ENCODE results near the gene KIF2A.

DNA sequence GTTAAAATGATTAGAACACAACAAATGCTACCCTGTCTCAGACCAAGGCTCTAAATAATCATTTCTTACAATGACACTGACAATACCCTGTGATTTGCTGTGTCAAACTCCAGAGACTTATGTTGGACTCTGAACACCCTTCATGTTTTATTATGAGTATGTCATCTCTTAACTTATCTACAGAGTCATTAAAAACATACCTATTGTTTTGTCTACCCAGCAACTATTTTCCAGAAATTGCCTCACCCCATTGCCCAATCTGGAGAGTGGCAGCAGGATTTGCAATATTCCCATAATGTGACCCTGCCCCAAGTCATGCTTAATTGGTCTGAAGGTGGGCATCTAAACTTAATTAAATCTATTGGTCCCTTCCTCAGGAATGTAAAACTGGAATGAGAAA lies 23.0 kb upstream of the KIF2A start:
- TF ChIP-seq, protein P1, sequence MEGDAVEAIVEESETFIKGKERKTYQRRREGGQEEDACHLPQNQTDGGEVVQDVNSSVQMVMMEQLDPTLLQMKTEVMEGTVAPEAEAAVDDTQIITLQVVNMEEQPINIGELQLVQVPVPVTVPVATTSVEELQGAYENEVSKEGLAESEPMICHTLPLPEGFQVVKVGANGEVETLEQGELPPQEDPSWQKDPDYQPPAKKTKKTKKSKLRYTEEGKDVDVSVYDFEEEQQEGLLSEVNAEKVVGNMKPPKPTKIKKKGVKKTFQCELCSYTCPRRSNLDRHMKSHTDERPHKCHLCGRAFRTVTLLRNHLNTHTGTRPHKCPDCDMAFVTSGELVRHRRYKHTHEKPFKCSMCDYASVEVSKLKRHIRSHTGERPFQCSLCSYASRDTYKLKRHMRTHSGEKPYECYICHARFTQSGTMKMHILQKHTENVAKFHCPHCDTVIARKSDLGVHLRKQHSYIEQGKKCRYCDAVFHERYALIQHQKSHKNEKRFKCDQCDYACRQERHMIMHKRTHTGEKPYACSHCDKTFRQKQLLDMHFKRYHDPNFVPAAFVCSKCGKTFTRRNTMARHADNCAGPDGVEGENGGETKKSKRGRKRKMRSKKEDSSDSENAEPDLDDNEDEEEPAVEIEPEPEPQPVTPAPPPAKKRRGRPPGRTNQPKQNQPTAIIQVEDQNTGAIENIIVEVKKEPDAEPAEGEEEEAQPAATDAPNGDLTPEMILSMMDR (IDR thresholded peaks at IDR 0.05; ENCODE audit: low read length), result no peak
- TF ChIP-seq EZH2phosphoT487 (IDR thresholded peaks at IDR 0.05; ENCODE audit: low read length) (no peak), EZH2 (optimal IDR thresholded peaks at IDR 0.05; ENCODE audit: low read depth, low read length) (no peak)

Data from MM.1S (cell line).